AG04450 (cell line): Measurements from ENCODE around the gene CD44. TPM values are rescaled to one million over a fixed set of nuclear protein-coding genes. Genes with fewer than 3 reads are reported as not detected.

Experiments
- CTCF ChIA-PET: fragments of 300-600, 350-600 bp; formaldehyde crosslinking; extraction: SDS; loops from one replicate; lab custom pipeline; 2022; ENCODE audit warnings: antibody characterized with exemption, inconsistent platforms; lab: Charles Lee
- POLR2A ChIA-PET: fragments of 350-600 bp; formaldehyde crosslinking; extraction: SDS; loops from one replicate; lab custom pipeline; 2021; ENCODE audit warnings: antibody characterized with exemption, inconsistent platforms; lab: Yijun Ruan, JAX
- DNase-seq: peaks from one replicate; pipeline ENCODE4 v3.0.0-alpha.2; 2011; ENCODE audit warnings: low read depth, low spot score
- H3K27ac ChIP-seq: one replicate; pipeline ENCODE4 v1.5.1; 2012; ENCODE audit warnings: low read depth, low read length, control low read depth
- H3K27me3 ChIP-seq: one replicate; pipeline ENCODE4 v1.6.0; 2012; ENCODE audit warnings: low read length; ENCODE audit not compliant: control insufficient read depth, insufficient read depth
- H3K4me3 ChIP-seq: 2 replicates; pipeline ENCODE4 v1.5.1; 2011; ENCODE audit warnings: mild to moderate bottlenecking, low read depth, low read length, control low read depth
- H3K9me3 ChIP-seq: 2 replicates; pipeline ENCODE4 v1.5.1; 2012; ENCODE audit warnings: low read length; ENCODE audit not compliant: control insufficient read depth, insufficient read depth
- CTCF ChIP-seq: IDR thresholded peaks from 2 replicates; pipeline ENCODE4 v1.5.1; 2011; ENCODE audit warnings: low read depth, low read length, control low read depth, inconsistent platforms
- polyA plus RNA-seq: library from polyadenylated mRNA; depleted of rRNA; stranded (reverse); fragments of >200 nt; gene quantifications from 2 replicates; pipeline ENCODE4 v1.2.3, GENCODE V29; 2011

The CD44 gene
- polyA plus RNA-seq, 1 experiment: 1,817 TPM

GRCh38 chr11:35241531-35241930, 102.6 kb downstream of the CD44 start:
- no peak for DNase-seq
- Histone ChIP-seq H3K27ac (no peak overlapping the region), H3K4me3 (no peak overlapping the region), H3K27me3 (no peaks in the 10 kb centered on the region), H3K9me3 (no peaks in the 10 kb centered on the region; the same call in 1 of the 2 replicates)
- ChIA-PET CTCF (no interaction called here), POLR2A (no interaction called here)
- TF ChIP-seq CTCF: no peak

GRCh38 chr11:35242412-35243242, 103.7 kb downstream of the CD44 start:
- POLR2A ChIA-PET: no interaction called here
- CTCF ChIA-PET: no interaction called here
- TF ChIP-seq CTCF: no peak
- Histone ChIP-seq H3K27me3 (no peaks in the 10 kb centered on the region), H3K27ac (no peak overlapping the region), H3K4me3 (no peak overlapping the region), H3K9me3 (no peaks in the 10 kb centered on the region; the same call in 1 of the 2 replicates)
- DNase-seq: no peak

GRCh38 chr11:35243774-35244173, 104.8 kb downstream of the CD44 start:
- ChIA-PET POLR2A (no interaction called here), CTCF (no interaction called here)
- H3K27ac ChIP-seq: no peak overlapping the region
- no peak for TF ChIP-seq CTCF
- peaks cover 6% of the 10 kb centered on the region; the same call in 1 of the 2 replicates for H3K9me3 ChIP-seq
- no peak for DNase-seq
- H3K27me3 ChIP-seq: no peaks in the 10 kb centered on the region
- H3K4me3 ChIP-seq: no peak overlapping the region

GRCh38 chr11:35245056-35245455, 106.1 kb downstream of the CD44 start:
- no peak for TF ChIP-seq CTCF
- H3K4me3 ChIP-seq: no peak overlapping the region
- no peak for DNase-seq
- peaks cover 6% of the 10 kb centered on the region; the same call in 1 of the 2 replicates for H3K9me3 ChIP-seq
- no peak overlapping the region for H3K27ac ChIP-seq
- CTCF ChIA-PET: no interaction called here
- no peaks in the 10 kb centered on the region for H3K27me3 ChIP-seq
- POLR2A ChIA-PET: no interaction called here

GRCh38 chr11:35245786-35246185, 106.8 kb downstream of the CD44 start:
- H3K27me3 ChIP-seq: no peaks in the 10 kb centered on the region
- no peak overlapping the region for H3K27ac ChIP-seq
- DNase-seq: no peak
- H3K9me3 ChIP-seq: peaks cover 6% of the 10 kb centered on the region; the same call in 1 of the 2 replicates
- POLR2A ChIA-PET: interaction anchor here (0.6 kb wide), 1 partner anchor 91 kb away, joined by 3 read pairs; no protein-coding TSS in a partner anchor
- CTCF ChIA-PET: interaction anchor here (1.2 kb wide), 1 partner anchor 61 kb away, joined by 3 read pairs; no protein-coding TSS in a partner anchor
- no peak for TF ChIP-seq CTCF
- H3K4me3 ChIP-seq: no peak overlapping the region
